ENCODE results near the gene STAT4.

STAT4 gene

GRCh38 chr2:190993292-190993643 is 157.5 kb downstream of the STAT4 start:
- no peaks in the 10 kb centered on the region for H3K4me1 ChIP-seq (ENCODE audit: control insufficient read depth in 2 of 2, insufficient read depth in 1 of 2, low read depth in 1 of 2, low read length in 2 of 2)
- no peak overlapping the region for H4K91ac ChIP-seq (ENCODE audit: low read depth, low read length, poor library complexity)
- no peak overlapping the region for H4K8ac ChIP-seq (ENCODE audit: low read depth, low read length)
- WGBS, 2 donors (ENCODE audit: extremely low coverage in 2 of 2, insufficient read length in 2 of 2, insufficient replicate concordance in 1 of 2): no CpG with 5 or more reads among the region's 6 CpGs
- no peak overlapping the region for H3K23ac ChIP-seq (ENCODE audit: low read depth, low read length, poor library complexity)
- H2BK120ac ChIP-seq (ENCODE audit: low read depth, low read length): no peak overlapping the region
- H2AK5ac ChIP-seq (ENCODE audit: low read depth, low read length): no peak overlapping the region
- H3K4me2 ChIP-seq (ENCODE audit: insufficient read depth, low read length, poor library complexity, severe bottlenecking): no peak overlapping the region
- H3K14ac ChIP-seq (ENCODE audit: low read length): no peak overlapping the region
- peaks cover 31 to 97% of the 10 kb centered on the region in 2 donors for H3K36me3 ChIP-seq (replicated peaks in 1 of 2; ENCODE audit: control insufficient read depth in 2 of 2, insufficient read depth in 2 of 2, low read length in 2 of 2)
- no peak overlapping the region for H2BK12ac ChIP-seq (ENCODE audit: low read length)
- H3K9ac ChIP-seq (ENCODE audit: low read depth, low read length, poor library complexity): no peak overlapping the region
- no peak for DNase-seq (ENCODE audit: low spot score)
- no peak overlapping the region for H2AFZ ChIP-seq (ENCODE audit: low read length)
- no peak overlapping the region for H3K18ac ChIP-seq (ENCODE audit: low read length)
- H3K9me3 ChIP-seq (replicated peaks in 1 of 2; ENCODE audit: control insufficient read depth in 2 of 2, insufficient read depth in 1 of 2, low read depth in 1 of 2, low read length in 2 of 2): no peaks in the 10 kb centered on the region
- H3K79me1 ChIP-seq (ENCODE audit: low read depth, low read length): no peaks in the 10 kb centered on the region
- H2BK15ac ChIP-seq (ENCODE audit: low read length): no peak overlapping the region
- H3K27me3 ChIP-seq (ENCODE audit: control insufficient read depth in 3 of 3, insufficient read depth in 3 of 3, low read depth in 1 of 3, low read length in 3 of 3): no peaks in the 10 kb centered on the region
- no peak overlapping the region for H3K4me3 ChIP-seq (ENCODE audit: low read length in 2 of 2)
- H2BK5ac ChIP-seq (ENCODE audit: low read length): no peak overlapping the region
- no peak overlapping the region for H3K4ac ChIP-seq (ENCODE audit: low read length)
- no peak overlapping the region for H3K27ac ChIP-seq (replicated peaks; ENCODE audit: low read length)

GRCh38 chr2:190990132-190990531 is 160.7 kb downstream of the STAT4 start:
- peaks cover 27 to 96% of the 10 kb centered on the region in 2 donors for H3K36me3 ChIP-seq (replicated peaks in 1 of 2; ENCODE audit: control insufficient read depth in 2 of 2, insufficient read depth in 2 of 2, low read length in 2 of 2)
- no peak overlapping the region for H3K27ac ChIP-seq (replicated peaks; ENCODE audit: low read length)

GRCh38 chr2:190988910-190989309 is 161.9 kb downstream of the STAT4 start:
- Histone ChIP-seq H3K9me3 (replicated peaks in 1 of 2; ENCODE audit: control insufficient read depth in 2 of 2, insufficient read depth in 1 of 2, low read depth in 1 of 2, low read length in 2 of 2) (no peaks in the 10 kb centered on the region), H3K4ac (ENCODE audit: low read length) (no peak overlapping the region), H3K23ac (ENCODE audit: low read depth, low read length, poor library complexity) (no peak overlapping the region), H3K79me1 (ENCODE audit: low read depth, low read length) (no peaks in the 10 kb centered on the region), H2BK15ac (ENCODE audit: low read length) (no peak overlapping the region), H2AFZ (ENCODE audit: low read length) (no peak overlapping the region), H3K4me2 (ENCODE audit: insufficient read depth, low read length, poor library complexity, severe bottlenecking) (no peak overlapping the region), H3K27ac (replicated peaks; ENCODE audit: low read length) (no peak overlapping the region), H3K9ac (ENCODE audit: low read depth, low read length, poor library complexity) (no peak overlapping the region), H3K18ac (ENCODE audit: low read length) (no peak overlapping the region), H3K4me1 (ENCODE audit: control insufficient read depth in 2 of 2, insufficient read depth in 1 of 2, low read depth in 1 of 2, low read length in 2 of 2) (no peaks in the 10 kb centered on the region), H3K36me3 (replicated peaks in 1 of 2; ENCODE audit: control insufficient read depth in 2 of 2, insufficient read depth in 2 of 2, low read length in 2 of 2) (peaks cover 28 to 98% of the 10 kb centered on the region in 2 donors), H3K27me3 (ENCODE audit: control insufficient read depth in 3 of 3, insufficient read depth in 3 of 3, low read depth in 1 of 3, low read length in 3 of 3) (no peaks in the 10 kb centered on the region), H2BK5ac (ENCODE audit: low read length) (no peak overlapping the region), H2AK5ac (ENCODE audit: low read depth, low read length) (no peak overlapping the region), H4K91ac (ENCODE audit: low read depth, low read length, poor library complexity) (no peak overlapping the region), H3K14ac (ENCODE audit: low read length) (no peak overlapping the region), H3K4me3 (ENCODE audit: low read length in 2 of 2) (no peak overlapping the region), H2BK120ac (ENCODE audit: low read depth, low read length) (no peak overlapping the region), H2BK12ac (ENCODE audit: low read length) (no peak overlapping the region), H4K8ac (ENCODE audit: low read depth, low read length) (no peak overlapping the region)
- DNase-seq (ENCODE audit: low spot score): no peak
- no CpG with 5 or more reads among the region's 3 CpGs for WGBS, 2 donors (ENCODE audit: extremely low coverage in 2 of 2, insufficient read length in 2 of 2, insufficient replicate concordance in 1 of 2)

More at GRCh38 chr2:190990132-190990531, 160.7 kb downstream of the STAT4 start:
- H2AK5ac ChIP-seq (ENCODE audit: low read depth, low read length): no peak overlapping the region
- H2BK15ac ChIP-seq (ENCODE audit: low read length): no peak overlapping the region
- H3K4me2 ChIP-seq (ENCODE audit: insufficient read depth, low read length, poor library complexity, severe bottlenecking): no peak overlapping the region
- H2BK5ac ChIP-seq (ENCODE audit: low read length): no peak overlapping the region
- H4K91ac ChIP-seq (ENCODE audit: low read depth, low read length, poor library complexity): no peak overlapping the region
- H3K14ac ChIP-seq (ENCODE audit: low read length): no peak overlapping the region
- H3K4me1 ChIP-seq (ENCODE audit: control insufficient read depth in 2 of 2, insufficient read depth in 1 of 2, low read depth in 1 of 2, low read length in 2 of 2): no peaks in the 10 kb centered on the region
- WGBS, 2 donors (ENCODE audit: extremely low coverage in 2 of 2, insufficient read length in 2 of 2, insufficient replicate concordance in 1 of 2): no CpG with 5 or more reads among the region's 6 CpGs
- no peak overlapping the region for H2BK12ac ChIP-seq (ENCODE audit: low read length)
- H2BK120ac ChIP-seq (ENCODE audit: low read depth, low read length): no peak overlapping the region
- no peaks in the 10 kb centered on the region for H3K79me1 ChIP-seq (ENCODE audit: low read depth, low read length)
- no peak overlapping the region for H3K23ac ChIP-seq (ENCODE audit: low read depth, low read length, poor library complexity)
- no peaks in the 10 kb centered on the region for H3K27me3 ChIP-seq (ENCODE audit: control insufficient read depth in 3 of 3, insufficient read depth in 3 of 3, low read depth in 1 of 3, low read length in 3 of 3)
- H2AFZ ChIP-seq (ENCODE audit: low read length): no peak overlapping the region
- H3K9me3 ChIP-seq (replicated peaks in 1 of 2; ENCODE audit: control insufficient read depth in 2 of 2, insufficient read depth in 1 of 2, low read depth in 1 of 2, low read length in 2 of 2): no peaks in the 10 kb centered on the region
- no peak overlapping the region for H3K9ac ChIP-seq (ENCODE audit: low read depth, low read length, poor library complexity)
- H4K8ac ChIP-seq (ENCODE audit: low read depth, low read length): no peak overlapping the region
- no peak for DNase-seq (ENCODE audit: low spot score)
- no peak overlapping the region for H3K4me3 ChIP-seq (ENCODE audit: low read length in 2 of 2)
- no peak overlapping the region for H3K18ac ChIP-seq (ENCODE audit: low read length)
- no peak overlapping the region for H3K4ac ChIP-seq (ENCODE audit: low read length)

GRCh38 chr2:190987938-190988337 is 162.9 kb downstream of the STAT4 start:
- Histone ChIP-seq H3K27me3 (ENCODE audit: control insufficient read depth in 3 of 3, insufficient read depth in 3 of 3, low read depth in 1 of 3, low read length in 3 of 3) (no peaks in the 10 kb centered on the region), H2BK120ac (ENCODE audit: low read depth, low read length) (no peak overlapping the region), H3K4me2 (ENCODE audit: insufficient read depth, low read length, poor library complexity, severe bottlenecking) (no peak overlapping the region), H3K9ac (ENCODE audit: low read depth, low read length, poor library complexity) (no peak overlapping the region), H2BK12ac (ENCODE audit: low read length) (no peak overlapping the region), H4K8ac (ENCODE audit: low read depth, low read length) (no peak overlapping the region), H3K4me1 (ENCODE audit: control insufficient read depth in 2 of 2, insufficient read depth in 1 of 2, low read depth in 1 of 2, low read length in 2 of 2) (no peaks in the 10 kb centered on the region), H2AK5ac (ENCODE audit: low read depth, low read length) (no peak overlapping the region), H3K4ac (ENCODE audit: low read length) (no peak overlapping the region), H2AFZ (ENCODE audit: low read length) (no peak overlapping the region), H2BK5ac (ENCODE audit: low read length) (no peak overlapping the region), H3K27ac (replicated peaks; ENCODE audit: low read length) (no peak overlapping the region), H4K91ac (ENCODE audit: low read depth, low read length, poor library complexity) (no peak overlapping the region), H3K36me3 (replicated peaks in 1 of 2; ENCODE audit: control insufficient read depth in 2 of 2, insufficient read depth in 2 of 2, low read length in 2 of 2) (peaks cover 31 to 98% of the 10 kb centered on the region in 2 donors), H3K4me3 (ENCODE audit: low read length in 2 of 2) (no peak overlapping the region), H3K18ac (ENCODE audit: low read length) (no peak overlapping the region), H2BK15ac (ENCODE audit: low read length) (no peak overlapping the region), H3K14ac (ENCODE audit: low read length) (no peak overlapping the region), H3K79me1 (ENCODE audit: low read depth, low read length) (no peaks in the 10 kb centered on the region), H3K23ac (ENCODE audit: low read depth, low read length, poor library complexity) (no peak overlapping the region), H3K9me3 (replicated peaks in 1 of 2; ENCODE audit: control insufficient read depth in 2 of 2, insufficient read depth in 1 of 2, low read depth in 1 of 2, low read length in 2 of 2) (peaks cover 0 to 5% of the 10 kb centered on the region in 2 donors)
- no peak for DNase-seq (ENCODE audit: low spot score)
- WGBS, 2 donors (ENCODE audit: extremely low coverage in 2 of 2, insufficient read length in 2 of 2, insufficient replicate concordance in 1 of 2): no CpG with 5 or more reads among the region's 5 CpGs

Data from neuronal stem cell (in vitro differentiated cells).